Raji (cell line): ENCODE measurements around the gene ARHGEF10L.

Experiments used
- POLR2A ChIP-seq: IDR thresholded peaks from 2 replicates; pipeline ENCODE4 v1.6.1; 2011; ENCODE audit warnings: low read depth, low read length, control low read depth; ENCODE audit not compliant: insufficient read depth

Gene ARHGEF10L, protein sequence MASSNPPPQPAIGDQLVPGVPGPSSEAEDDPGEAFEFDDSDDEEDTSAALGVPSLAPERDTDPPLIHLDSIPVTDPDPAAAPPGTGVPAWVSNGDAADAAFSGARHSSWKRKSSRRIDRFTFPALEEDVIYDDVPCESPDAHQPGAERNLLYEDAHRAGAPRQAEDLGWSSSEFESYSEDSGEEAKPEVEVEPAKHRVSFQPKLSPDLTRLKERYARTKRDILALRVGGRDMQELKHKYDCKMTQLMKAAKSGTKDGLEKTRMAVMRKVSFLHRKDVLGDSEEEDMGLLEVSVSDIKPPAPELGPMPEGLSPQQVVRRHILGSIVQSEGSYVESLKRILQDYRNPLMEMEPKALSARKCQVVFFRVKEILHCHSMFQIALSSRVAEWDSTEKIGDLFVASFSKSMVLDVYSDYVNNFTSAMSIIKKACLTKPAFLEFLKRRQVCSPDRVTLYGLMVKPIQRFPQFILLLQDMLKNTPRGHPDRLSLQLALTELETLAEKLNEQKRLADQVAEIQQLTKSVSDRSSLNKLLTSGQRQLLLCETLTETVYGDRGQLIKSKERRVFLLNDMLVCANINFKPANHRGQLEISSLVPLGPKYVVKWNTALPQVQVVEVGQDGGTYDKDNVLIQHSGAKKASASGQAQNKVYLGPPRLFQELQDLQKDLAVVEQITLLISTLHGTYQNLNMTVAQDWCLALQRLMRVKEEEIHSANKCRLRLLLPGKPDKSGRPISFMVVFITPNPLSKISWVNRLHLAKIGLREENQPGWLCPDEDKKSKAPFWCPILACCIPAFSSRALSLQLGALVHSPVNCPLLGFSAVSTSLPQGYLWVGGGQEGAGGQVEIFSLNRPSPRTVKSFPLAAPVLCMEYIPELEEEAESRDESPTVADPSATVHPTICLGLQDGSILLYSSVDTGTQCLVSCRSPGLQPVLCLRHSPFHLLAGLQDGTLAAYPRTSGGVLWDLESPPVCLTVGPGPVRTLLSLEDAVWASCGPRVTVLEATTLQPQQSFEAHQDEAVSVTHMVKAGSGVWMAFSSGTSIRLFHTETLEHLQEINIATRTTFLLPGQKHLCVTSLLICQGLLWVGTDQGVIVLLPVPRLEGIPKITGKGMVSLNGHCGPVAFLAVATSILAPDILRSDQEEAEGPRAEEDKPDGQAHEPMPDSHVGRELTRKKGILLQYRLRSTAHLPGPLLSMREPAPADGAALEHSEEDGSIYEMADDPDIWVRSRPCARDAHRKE (N-terminal part only)

DNA sequence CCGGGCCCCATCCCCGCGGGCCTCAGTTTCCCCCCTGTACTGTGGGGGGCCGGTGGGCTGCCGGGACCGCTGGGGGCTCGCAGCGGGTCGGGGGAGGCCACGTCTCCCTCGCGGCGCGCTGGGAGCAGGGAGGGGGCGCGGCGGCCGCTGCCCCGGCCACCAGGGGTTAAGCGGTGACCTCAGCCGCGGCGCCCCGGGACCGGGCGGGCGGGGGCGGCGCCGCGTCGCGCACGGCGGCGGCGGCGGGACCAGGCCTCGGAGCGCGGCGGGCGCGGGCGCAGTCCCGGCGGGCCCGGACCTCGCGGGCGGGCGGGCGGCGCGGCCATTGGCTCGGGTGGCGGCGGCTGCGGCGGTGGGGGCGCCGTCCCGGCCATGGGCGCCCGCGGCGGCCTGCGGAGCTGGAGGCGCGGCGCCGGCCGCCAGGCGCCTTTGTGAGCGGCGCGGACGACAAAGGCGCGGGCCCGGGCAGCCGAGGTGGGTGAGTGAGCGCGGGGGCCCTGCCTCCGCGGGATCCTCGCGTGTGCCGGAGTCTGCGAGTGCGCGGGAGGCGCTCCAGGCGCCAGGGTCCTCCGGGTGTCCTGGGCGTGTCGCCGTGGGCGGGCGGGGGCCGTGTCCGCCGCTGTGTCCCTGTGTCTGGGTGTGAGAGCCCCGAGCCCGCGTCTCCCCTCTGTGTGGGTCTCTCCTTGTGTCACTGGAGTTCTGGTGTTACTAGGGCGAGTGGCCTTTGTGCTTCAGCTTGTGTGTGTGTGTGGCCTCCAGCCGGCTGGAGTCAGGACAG, at the start of gene ARHGEF10L:
Gene ARHGEF10L, plus strand, starts transcription at position 222 of the 778 bp plus-strand sequence. CDS start 40,898 bp downstream, outside the sequence.
- no peak for TF ChIP-seq POLR2A

DNA sequence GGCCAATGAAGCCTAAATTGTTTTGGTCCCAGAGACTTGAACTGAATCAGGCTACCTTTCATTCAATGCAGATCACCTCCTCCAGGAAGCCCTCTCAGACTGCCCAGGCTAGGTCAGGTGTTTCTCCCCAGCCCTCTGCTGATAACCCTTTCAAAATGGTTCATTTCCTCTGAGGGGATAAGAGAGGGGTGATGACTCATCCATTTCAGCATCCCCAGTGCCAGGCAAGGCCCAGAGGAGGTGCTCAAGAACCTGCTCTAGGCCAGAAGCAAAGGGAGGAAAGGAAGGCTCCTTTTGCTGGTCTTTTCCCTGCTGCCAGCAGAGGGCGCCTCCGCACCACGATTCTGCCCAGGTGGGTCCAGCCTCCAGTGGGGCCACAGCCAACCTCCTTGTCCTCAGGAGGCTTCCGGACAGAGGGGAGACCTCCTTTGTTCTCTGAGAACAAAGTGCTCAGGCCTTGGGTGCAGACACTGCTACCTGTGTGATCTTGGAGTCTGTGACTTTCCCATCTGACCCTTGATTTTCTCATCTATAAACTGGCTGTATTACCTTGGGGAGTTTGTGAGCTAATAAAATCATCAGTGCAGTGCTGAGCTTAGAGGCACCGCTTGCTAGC, 45.3 kb upstream of the ARHGEF10L start:
- TF ChIP-seq POLR2A: no peak

DNA sequence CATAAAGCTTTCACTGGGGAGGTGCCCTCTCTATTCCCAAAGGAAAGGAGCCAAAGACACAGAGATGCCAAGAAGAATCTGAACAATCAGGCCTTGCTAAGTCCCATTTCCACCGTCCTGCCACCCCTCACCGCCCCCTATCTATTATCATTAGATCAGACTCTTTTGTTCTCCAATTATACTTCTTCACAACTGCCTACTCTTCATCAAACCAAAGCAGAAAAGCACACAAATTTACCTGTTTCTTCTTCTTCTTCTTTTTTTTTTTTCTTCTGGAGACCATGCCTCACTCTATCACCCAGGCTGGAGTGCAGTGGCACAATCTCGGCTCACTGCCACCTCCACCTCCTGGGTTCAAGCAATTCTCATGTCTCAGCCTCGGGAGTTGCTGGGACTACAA, 43.1 kb upstream of the ARHGEF10L start:
- TF ChIP-seq POLR2A: no peak

DNA sequence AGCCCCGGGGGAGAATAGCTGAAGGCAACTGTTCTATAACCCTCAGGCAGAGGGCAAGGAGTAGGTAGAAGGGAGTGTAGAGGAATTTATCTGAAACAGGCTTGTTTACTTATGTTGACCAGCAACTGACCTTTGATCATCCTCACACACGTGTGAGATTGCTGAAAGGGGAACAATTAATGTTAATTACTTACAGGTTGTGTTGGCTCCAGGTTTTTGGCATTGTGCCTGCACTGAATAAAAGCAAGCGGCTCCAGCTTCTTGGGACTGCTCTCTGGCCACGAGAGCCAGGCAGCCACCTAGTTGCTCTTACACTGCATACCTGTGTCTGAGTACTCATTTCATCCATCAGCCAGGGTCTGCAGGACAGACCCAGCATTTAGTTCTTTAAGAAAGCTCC, 41.3 kb upstream of the ARHGEF10L start:
- no peak for TF ChIP-seq POLR2A

DNA sequence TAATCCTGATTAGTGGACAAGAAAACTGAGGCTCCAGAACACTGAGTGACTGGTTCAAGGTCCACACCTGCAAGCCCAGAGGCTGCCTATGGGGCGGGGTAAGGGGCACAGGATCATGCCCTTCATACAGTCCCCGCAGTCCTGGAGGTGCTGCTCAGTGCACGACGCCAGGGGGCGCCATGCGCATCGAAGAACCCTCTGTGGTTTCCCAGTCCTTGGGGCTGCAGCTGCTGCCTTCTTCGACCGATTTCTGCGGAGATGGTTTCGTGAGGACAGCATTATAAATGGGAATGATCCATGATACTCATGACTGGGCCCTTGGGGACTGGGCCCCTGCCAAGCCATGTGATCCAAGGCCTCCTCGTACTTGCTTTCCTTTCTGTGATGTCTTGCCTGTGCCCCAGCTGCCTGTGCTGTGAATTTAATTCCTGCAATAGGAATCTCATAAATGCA, 37.1 kb upstream of the ARHGEF10L start:
- TF ChIP-seq POLR2A: no peak

DNA sequence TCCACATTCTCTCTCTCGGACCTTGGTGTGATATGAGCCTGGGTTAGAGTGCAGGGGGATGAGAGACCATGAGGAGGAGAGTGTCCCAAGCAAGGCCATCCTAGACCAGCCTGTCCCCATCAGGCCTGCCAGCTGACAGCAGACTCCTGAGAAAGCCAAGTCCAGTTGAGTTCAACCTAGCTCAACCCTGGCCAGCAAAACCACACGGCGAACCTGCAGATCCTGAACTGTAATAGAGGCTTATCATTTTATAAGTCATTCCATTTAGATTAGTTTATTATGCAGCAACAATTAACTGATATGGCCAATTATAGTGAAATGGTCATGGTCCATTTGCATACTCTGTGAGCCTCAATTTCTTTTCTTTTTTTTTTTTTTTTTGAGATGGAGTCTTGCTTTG, 36.4 kb upstream of the ARHGEF10L start:
- TF ChIP-seq POLR2A: no peak

DNA sequence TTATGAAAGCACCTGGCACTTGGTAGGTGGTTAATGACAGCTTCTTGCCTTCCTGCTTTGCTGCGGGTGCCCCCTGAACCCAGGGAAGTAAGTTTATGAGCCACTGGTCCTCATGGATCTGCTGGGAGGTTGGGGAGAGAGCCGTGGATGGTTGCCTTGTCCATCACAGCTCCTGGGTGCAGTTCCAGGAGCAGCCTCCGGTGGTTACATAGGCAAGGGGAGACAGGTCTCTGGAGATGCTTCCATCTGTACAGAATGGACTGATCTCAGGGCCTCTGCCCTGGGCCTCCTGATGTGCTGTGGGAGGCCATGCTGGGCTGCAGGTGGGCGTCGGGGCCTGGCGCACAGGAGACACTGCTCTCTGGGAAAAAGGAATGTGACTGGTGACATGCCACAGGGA, 31.6 kb upstream of the ARHGEF10L start:
- no peak for TF ChIP-seq POLR2A

DNA sequence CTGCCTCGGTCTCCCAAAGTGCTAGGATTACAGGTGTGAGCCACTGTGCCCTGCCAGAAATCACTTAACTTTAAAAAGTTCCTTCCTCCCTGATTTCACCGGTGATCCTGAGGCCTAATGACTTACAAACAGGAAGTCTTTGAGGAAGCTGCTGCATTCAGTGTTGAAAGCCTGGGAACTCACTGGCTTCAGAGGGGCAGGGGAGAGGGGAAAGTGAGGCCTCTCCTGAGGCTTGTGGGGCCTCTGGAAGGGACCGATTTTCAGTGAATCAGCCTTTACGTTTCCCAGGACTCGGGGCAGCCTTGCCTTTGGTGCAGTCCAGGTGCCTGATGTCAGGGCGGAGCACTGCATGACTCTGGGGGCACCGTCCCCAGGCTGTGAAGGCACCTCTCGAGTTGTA, 30.1 kb upstream of the ARHGEF10L start:
- TF ChIP-seq POLR2A: no peak

DNA sequence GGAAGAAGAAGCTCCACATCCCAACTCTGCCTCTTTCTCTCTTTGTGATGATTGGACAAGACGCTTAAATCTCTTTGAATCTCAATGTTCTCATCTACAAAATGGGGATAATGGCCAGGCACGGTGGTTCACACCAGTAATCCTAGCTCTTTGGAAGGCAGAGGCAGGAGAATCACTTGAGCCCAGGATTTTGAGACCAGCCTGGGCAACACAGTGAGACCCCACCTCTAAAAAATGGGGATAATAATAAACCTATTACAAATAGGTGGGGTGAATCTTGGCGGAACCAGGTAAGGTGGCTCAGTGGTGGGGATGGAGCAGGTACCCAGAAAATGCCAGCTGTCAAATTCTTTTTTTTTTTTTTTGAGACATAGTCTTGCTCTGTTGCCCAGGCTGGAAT, 29.4 kb upstream of the ARHGEF10L start:
- no peak for TF ChIP-seq POLR2A

DNA sequence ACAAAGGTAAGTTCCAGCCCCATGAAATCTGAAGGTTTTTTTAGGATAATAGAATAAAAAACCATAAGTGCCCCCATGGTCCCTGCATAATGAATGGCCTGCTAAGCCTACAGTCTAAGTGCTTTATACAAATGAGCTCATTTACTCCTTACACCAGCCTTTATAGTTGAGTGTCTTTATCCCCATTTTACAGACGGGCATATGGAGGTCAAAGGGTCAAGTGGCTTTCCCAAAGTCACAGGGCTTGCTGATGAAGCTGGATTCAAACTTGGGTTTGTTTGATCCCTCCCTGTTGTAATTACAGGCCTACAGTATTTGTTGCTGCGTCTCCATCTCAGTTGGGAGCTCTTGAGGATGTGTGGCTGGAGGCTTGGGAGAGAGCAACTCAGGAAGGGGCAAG, 28.3 kb upstream of the ARHGEF10L start:
- TF ChIP-seq POLR2A: no peak

DNA sequence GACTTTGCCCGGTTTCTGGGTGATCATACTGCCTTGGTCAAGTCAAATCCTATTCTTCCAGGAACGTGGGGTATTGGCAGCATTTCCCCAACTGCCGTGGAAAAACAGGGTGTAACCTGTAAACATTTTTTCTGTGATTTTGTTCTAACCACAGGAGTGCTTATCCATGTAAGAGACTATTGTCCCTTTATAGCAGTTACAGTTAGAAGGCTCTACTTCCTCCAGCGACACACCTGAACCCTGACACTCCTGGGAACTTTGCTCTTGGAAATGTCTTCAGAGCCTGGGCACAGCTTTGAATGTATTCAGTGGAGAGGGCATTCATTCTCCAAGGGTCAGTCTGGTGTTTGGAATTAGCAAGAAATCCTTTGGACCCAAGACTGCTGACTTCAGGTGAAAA, 26.4 kb upstream of the ARHGEF10L start:
- TF ChIP-seq POLR2A: no peak

DNA sequence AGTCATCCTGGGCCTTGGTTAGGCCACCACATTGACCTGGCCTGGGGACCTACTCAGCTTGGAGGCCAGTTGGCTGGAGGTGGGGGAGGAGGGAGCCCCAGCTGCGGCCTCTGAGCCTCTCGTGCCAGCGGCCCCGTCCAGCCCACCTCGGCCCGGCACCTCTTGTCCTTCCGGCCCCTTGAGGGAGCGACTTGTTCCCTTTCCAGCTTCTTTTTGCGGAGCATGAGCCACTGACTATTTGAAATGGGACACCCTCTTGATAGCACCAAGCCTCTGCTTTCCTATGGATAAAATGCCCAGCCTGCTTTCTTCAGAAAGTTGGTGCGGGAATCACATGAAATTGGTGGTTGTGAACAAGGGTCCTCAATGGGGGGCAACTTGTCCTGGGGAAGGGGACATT, 24.7 kb upstream of the ARHGEF10L start:
- TF ChIP-seq POLR2A: no peak

DNA sequence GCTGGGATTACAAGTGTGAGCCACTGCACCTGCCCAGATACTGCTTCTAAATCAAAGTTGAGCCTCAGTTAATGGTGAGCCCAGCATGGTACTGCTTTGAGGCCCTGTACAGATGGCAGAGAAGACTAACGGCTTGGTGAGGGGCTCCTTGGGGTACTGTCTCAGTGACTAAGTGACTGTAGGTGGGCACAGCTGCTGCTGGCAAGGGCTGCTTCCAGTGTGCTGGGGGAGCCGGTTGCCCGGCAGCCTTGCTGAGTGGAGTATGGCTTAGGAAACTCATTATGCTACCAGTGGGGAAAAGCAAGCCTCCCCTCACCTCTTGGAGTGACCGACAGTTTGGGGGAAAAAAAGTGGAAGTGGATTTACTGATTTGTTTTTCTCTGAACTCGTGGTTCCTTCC, 23.6 kb upstream of the ARHGEF10L start:
- no peak for TF ChIP-seq POLR2A
